Prostate gland (tissue), 2 donors: ENCODE results near the gene AGR2. TPM values are rescaled to one million over a fixed set of nuclear protein-coding genes. Genes with fewer than 3 reads are reported as not detected.

ENCODE experiments used
- DNase-seq: peaks from one replicate; pipeline ENCODE4 v3.0.0-alpha.2; 2019; ENCODE audit warnings: low spot score
- H3K27ac ChIP-seq, 2 donors: fragments of 200-600 bp; sonication (generic); 2 replicates each; pipeline ENCODE4 v1.5.1; 2017 to 2019
- H3K27me3 ChIP-seq: fragments of 200-600 bp; sonication (generic); replicated peaks from 2 replicates; pipeline ENCODE4 v1.5.1; 2019; ENCODE audit not compliant: insufficient read depth
- H3K36me3 ChIP-seq, 2 donors: fragments of 200-600 bp; sonication (generic); 1 replicate in 1 of 2; 2 replicates in 1 of 2; pipeline versions ENCODE4 v1.5.1 to v1.8.1; 2017 to 2019
- H3K4me1 ChIP-seq: fragments of 200-600 bp; sonication (generic); replicated peaks from 2 replicates; pipeline ENCODE4 v1.5.1; 2019
- H3K4me3 ChIP-seq, 2 donors: fragments of 200-600 bp; sonication (generic); 2 replicates each; pipeline ENCODE4 v1.5.1; 2017 to 2019
- H3K9me3 ChIP-seq: fragments of 200-600 bp; sonication (generic); 2 replicates; pipeline ENCODE4 v1.5.1; 2017
- POLR2A ChIP-seq: fragments of 450-650 bp; IDR thresholded peaks from one replicate; pipeline ENCODE4 v1.6.1; 2016; ENCODE audit warnings: antibody characterized with exemption, mild to moderate bottlenecking
- POLR2AphosphoS5 ChIP-seq: sonication (generic); formaldehyde crosslinking; IDR thresholded peaks from one replicate; pipeline ENCODE4 v1.6.1; 2017; ENCODE audit warnings: antibody characterized with exemption
- WGBS: methylation state at CpG from one replicate; pipeline ENCODE4 v1.1.5; 2018; 5-methylcytosine and 5-hydroxymethylcytosine counted together
- intact Hi-C: fragments of 100-400 bp; cut with DNase I; formaldehyde crosslinking; loops from one replicate; pipeline ENCODE4 v1.14.2; 2022
- total RNA-seq, 2 donors: library from RNA; depleted of rRNA; stranded (reverse); fragments of >200 nt; gene quantifications; one replicate each; pipeline ENCODE4 v1.1.0, GENCODE V29; 2016
- TF ChIP-seq, protein P1 (sequence below), 4 experiments: fragments of 200-600 bp in 2 of 4; fragments of 450-650 bp in 2 of 4; sonication (generic) in 2 of 4; IDR thresholded peaks; 1 replicate in 3 of 4; 2 replicates in 1 of 4; pipeline ENCODE4 v1.5.1; 2016 to 2019; ENCODE audit warnings: antibody characterized with exemption in 4 of 4, mild to moderate bottlenecking in 2 of 4, moderate library complexity in 2 of 4

Gene AGR2
- total RNA-seq, 2 donors from 2014 or later, result 74.6 to 290 TPM

DNA sequence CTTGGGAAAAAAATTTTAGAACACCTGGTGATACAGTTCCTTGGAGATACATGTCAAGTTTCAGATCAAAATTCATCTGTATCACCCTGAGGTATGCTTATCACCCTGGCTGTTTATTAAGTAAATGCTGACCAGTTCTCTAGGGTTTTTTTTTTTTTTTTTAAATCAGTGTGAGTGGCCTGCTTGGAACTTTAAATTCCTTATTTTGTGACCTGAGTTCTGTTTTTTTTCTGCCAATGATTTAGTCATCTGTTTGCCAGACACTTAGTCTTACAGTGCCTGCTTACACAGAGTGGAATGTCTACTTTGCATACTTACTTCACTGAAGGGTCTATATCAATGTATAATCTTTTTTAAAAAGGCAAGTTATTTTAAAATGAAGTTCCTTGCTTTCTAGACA lies 49.4 kb downstream of the AGR2 start:
- Histone ChIP-seq H3K4me3 (no peak overlapping the region), H3K4me1 (no peaks in the 10 kb centered on the region), H3K36me3 (no peaks in the 10 kb centered on the region), H3K27ac (peak overlapping the region in 1 of 2 donors; percentile 58), H3K27me3 (no peaks in the 10 kb centered on the region), H3K9me3 (no peaks in the 10 kb centered on the region)
- no peak for DNase-seq
- intact Hi-C loops, result no loop called here
- TF ChIP-seq, protein P1, sequence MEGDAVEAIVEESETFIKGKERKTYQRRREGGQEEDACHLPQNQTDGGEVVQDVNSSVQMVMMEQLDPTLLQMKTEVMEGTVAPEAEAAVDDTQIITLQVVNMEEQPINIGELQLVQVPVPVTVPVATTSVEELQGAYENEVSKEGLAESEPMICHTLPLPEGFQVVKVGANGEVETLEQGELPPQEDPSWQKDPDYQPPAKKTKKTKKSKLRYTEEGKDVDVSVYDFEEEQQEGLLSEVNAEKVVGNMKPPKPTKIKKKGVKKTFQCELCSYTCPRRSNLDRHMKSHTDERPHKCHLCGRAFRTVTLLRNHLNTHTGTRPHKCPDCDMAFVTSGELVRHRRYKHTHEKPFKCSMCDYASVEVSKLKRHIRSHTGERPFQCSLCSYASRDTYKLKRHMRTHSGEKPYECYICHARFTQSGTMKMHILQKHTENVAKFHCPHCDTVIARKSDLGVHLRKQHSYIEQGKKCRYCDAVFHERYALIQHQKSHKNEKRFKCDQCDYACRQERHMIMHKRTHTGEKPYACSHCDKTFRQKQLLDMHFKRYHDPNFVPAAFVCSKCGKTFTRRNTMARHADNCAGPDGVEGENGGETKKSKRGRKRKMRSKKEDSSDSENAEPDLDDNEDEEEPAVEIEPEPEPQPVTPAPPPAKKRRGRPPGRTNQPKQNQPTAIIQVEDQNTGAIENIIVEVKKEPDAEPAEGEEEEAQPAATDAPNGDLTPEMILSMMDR (IDR thresholded peaks at IDR 0.05), result no peak

GRCh38 chr7:16754856-16755317 lies 49.9 kb downstream of the AGR2 start:
- TF ChIP-seq, protein P1 (IDR thresholded peaks at IDR 0.05), result no peak
- TF ChIP-seq POLR2A (no peak), POLR2AphosphoS5 (no peak)
- Histone ChIP-seq H3K27me3 (no peaks in the 10 kb centered on the region), H3K36me3 (no peaks in the 10 kb centered on the region), H3K9me3 (no peaks in the 10 kb centered on the region), H3K4me3 (peak overlapping the region in 1 of 2 donors; percentile 64), H3K27ac (peak overlapping the region; percentile 58 to 65), H3K4me1 (no peaks in the 10 kb centered on the region)
- intact Hi-C loops, result no loop called here
- DNase-seq, result no peak
- 36% methylated on average over 6 of the region's 6 CpGs for WGBS

GRCh38 chr7:16753932-16754855 lies 50.6 kb downstream of the AGR2 start:
- H3K27ac ChIP-seq, result peak overlapping the region; percentile 58 to 65
- no peaks in the 10 kb centered on the region for H3K27me3 ChIP-seq
- TF ChIP-seq, protein P1 (IDR thresholded peaks at IDR 0.05), result no peak
- TF ChIP-seq POLR2A (no peak), POLR2AphosphoS5 (no peak)
- peak; percentile 29 for DNase-seq
- WGBS, result 5% methylated on average over 58 of the region's 58 CpGs
- H3K4me3 ChIP-seq, result peak overlapping the region; percentile 61 to 64
- no peaks in the 10 kb centered on the region for H3K36me3 ChIP-seq
- H3K9me3 ChIP-seq, result no peaks in the 10 kb centered on the region
- H3K4me1 ChIP-seq, result no peaks in the 10 kb centered on the region
- intact Hi-C loops, result no loop called here

DNA sequence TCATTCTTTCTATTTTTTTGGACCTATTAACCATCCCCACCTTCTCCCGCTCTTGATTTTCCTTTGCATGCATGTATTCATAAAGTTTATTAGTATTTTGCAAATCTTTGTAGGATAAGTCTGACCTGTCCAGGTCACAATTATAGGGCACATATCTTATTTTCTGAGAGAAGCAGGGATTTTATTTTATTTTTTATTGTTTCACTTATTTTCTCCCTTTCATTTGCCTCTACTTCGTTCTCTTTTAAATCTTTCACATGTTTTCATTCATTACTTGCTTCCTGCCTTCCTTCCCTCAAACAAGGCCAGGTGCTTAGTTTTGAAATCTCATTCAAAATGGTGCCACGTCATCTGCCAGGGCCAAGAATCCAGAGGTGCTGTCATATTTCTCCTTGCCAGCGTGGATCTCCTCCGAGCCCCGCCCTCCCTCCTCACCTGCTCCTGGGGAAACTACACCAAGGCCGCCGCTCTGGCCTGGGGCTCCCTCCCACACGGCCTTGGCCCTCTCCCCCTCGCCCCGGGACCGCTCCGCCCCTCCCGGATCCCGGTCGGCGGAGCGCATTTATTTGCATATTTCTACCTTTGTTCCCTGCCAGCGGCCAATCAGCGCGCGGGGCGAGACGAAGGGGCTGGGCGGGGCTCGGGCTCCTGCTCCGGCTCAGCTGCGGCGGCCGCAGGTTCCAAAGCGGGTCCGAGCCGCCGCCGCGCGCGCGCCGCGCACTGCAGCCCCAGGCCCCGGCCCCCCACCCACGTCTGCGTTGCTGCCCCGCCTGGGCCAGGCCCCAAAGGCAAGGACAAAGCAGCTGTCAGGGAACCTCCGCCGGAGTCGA lies 51.5 kb downstream of the AGR2 start, which contains the start of gene TSPAN13:
TSS of gene TSPAN13 (plus strand) at position 654 of the 830 bp plus-strand sequence. CDS start 213 bp downstream, outside the sequence.
- TF ChIP-seq, protein P1 (IDR thresholded peaks at IDR 0.05), result peak in 1 of 4 experiments; percentile 6
- TF ChIP-seq POLR2A (peak; percentile 92), POLR2AphosphoS5 (peak; percentile 75)
- no peaks in the 10 kb centered on the region for H3K9me3 ChIP-seq
- H3K27ac ChIP-seq, result peak within 1 kb of the TSS; percentile 58 to 65
- H3K27me3 ChIP-seq, result no peaks in the 10 kb centered on the region
- intact Hi-C loops, result no loop called here
- H3K4me3 ChIP-seq, result peak within 1 kb of the TSS; percentile 61 to 64
- H3K4me1 ChIP-seq, result no peaks in the 10 kb centered on the region
- H3K36me3 ChIP-seq, result no peaks in the 10 kb centered on the region
- 4% methylated on average over 38 of the region's 48 CpGs for WGBS
- peak; percentile 94 for DNase-seq
